HEK293 (cell line): ENCODE data around the gene KRT17.
A peak's percentile ranks its signal among the peaks of the same experiment; 100 is the strongest.

ENCODE experiments used
- CTCF ChIA-PET: fragments of 350-600 bp; formaldehyde crosslinking; extraction: SDS; loops from one replicate; lab custom pipeline; 2021; ENCODE audit warnings: antibody characterized with exemption; lab: Yijun Ruan, JAX
- POLR2A ChIA-PET: fragments of 300-600 bp; formaldehyde crosslinking; extraction: SDS; loops from one replicate; lab custom pipeline; 2020; ENCODE audit warnings: antibody characterized with exemption, inconsistent platforms; lab: Yijun Ruan, JAX
- H3K27ac ChIP-seq: fragments of 200-500 bp; sonication (Bioruptor generic); 2 replicates; pipeline ENCODE4 v1.5.1; 2014; ENCODE audit warnings: low read depth, low read length, control low read depth, inconsistent platforms; ENCODE audit errors: extremely low read depth
- H3K36me3 ChIP-seq, 2 experiments: fragments of 200-500 bp in 1 of 2; sonication (Bioruptor generic) in 1 of 2; 1 replicate in 1 of 2; 2 replicates in 1 of 2; pipeline ENCODE4 v1.5.1; 2014 to 2017; ENCODE audit warnings: inconsistent platforms in 2 of 2, low read length in 2 of 2; ENCODE audit not compliant: control insufficient read depth in 2 of 2, insufficient read depth in 1 of 2
- H3K4me1 ChIP-seq: fragments of 200-500 bp; sonication (Bioruptor generic); 2 replicates; pipeline ENCODE4 v1.5.1; 2014; ENCODE audit warnings: mild to moderate bottlenecking, low read length, inconsistent platforms; ENCODE audit not compliant: control insufficient read depth, insufficient read depth
- H3K4me3 ChIP-seq: 2 replicates; pipeline ENCODE4 v1.5.1; 2011; ENCODE audit warnings: low read depth, mild to moderate bottlenecking, control low read depth, low read length, moderate library complexity
- H3K9me3 ChIP-seq: fragments of 200-500 bp; sonication (Bioruptor generic); 2 replicates; pipeline ENCODE4 v1.5.1; 2014; ENCODE audit warnings: low read depth, low read length, inconsistent platforms; ENCODE audit not compliant: control insufficient read depth, insufficient read depth
- GLIS2 ChIP-seq: fragments of 450-650 bp; formaldehyde crosslinking; IDR thresholded peaks from 2 replicates; pipeline ENCODE4 v1.5.1; 2016; ENCODE audit warnings: missing biosample characterization, missing genetic modification characterization
- HOXA7 ChIP-seq: sonication (generic); formaldehyde crosslinking; IDR thresholded peaks from 2 replicates; pipeline ENCODE4 v1.8.1; 2022; ENCODE audit warnings: missing genetic modification reagents, borderline replicate concordance
- MEIS1 ChIP-seq: sonication (generic); formaldehyde crosslinking; IDR thresholded peaks from 2 replicates; pipeline ENCODE4 v1.8.1; 2022; ENCODE audit warnings: missing genetic modification reagents, mild to moderate bottlenecking, borderline replicate concordance
- PRDM1 ChIP-seq: fragments of 450-650 bp; formaldehyde crosslinking; IDR thresholded peaks from 2 replicates; pipeline ENCODE4; 2016; ENCODE audit warnings: missing biosample characterization, missing genetic modification characterization
- RBAK ChIP-seq: fragments of 450-650 bp; formaldehyde crosslinking; IDR thresholded peaks from 2 replicates; pipeline ENCODE4 v1.5.1; 2016; ENCODE audit warnings: missing biosample characterization, missing genetic modification characterization
- SCRT1 ChIP-seq: fragments of 450-650 bp; formaldehyde crosslinking; IDR thresholded peaks from 2 replicates; pipeline ENCODE4 v1.5.1; 2016; ENCODE audit warnings: missing biosample characterization, missing genetic modification characterization, borderline replicate concordance
- SCRT2 ChIP-seq: fragments of 450-650 bp; formaldehyde crosslinking; IDR thresholded peaks from 2 replicates; pipeline ENCODE4 v1.5.1; 2016; ENCODE audit warnings: missing biosample characterization, missing genetic modification characterization
- SP3 ChIP-seq: fragments of 450-650 bp; formaldehyde crosslinking; IDR thresholded peaks from 2 replicates; pipeline ENCODE4 v1.5.1; 2016; ENCODE audit warnings: missing biosample characterization, missing genetic modification characterization
- SP7 ChIP-seq: fragments of 450-650 bp; formaldehyde crosslinking; IDR thresholded peaks from 2 replicates; pipeline ENCODE4 v1.5.1; 2016; ENCODE audit warnings: missing biosample characterization, missing genetic modification characterization
- WT1 ChIP-seq: fragments of 450-650 bp; formaldehyde crosslinking; IDR thresholded peaks from 2 replicates; pipeline ENCODE4 v1.5.1; 2016; ENCODE audit warnings: missing biosample characterization, missing genetic modification characterization
- YY1 ChIP-seq: fragments of 450-650 bp; formaldehyde crosslinking; IDR thresholded peaks from 2 replicates; pipeline ENCODE4 v1.5.1; 2018; ENCODE audit warnings: missing biosample characterization, missing genetic modification characterization
- YY2 ChIP-seq: fragments of 450-650 bp; formaldehyde crosslinking; IDR thresholded peaks from 2 replicates; pipeline ENCODE4 v1.5.1; 2016; ENCODE audit warnings: missing biosample characterization, missing genetic modification characterization
- ZBTB17 ChIP-seq: fragments of 450-650 bp; formaldehyde crosslinking; IDR thresholded peaks from 2 replicates; pipeline ENCODE4 v1.5.1; 2016; ENCODE audit warnings: missing biosample characterization, missing genetic modification characterization
- ZNF114 ChIP-seq: fragments of 450-650 bp; formaldehyde crosslinking; IDR thresholded peaks from 2 replicates; pipeline ENCODE4 v1.5.0; 2017; ENCODE audit warnings: missing biosample characterization, missing genetic modification characterization
- ZNF335 ChIP-seq: fragments of 450-650 bp; formaldehyde crosslinking; conservative IDR thresholded peaks from 2 replicates; pipeline ENCODE4 v1.5.1; 2016; ENCODE audit warnings: missing biosample characterization, missing genetic modification characterization
- ZNF366 ChIP-seq: fragments of 450-650 bp; formaldehyde crosslinking; conservative IDR thresholded peaks from 2 replicates; pipeline ENCODE4 v1.5.1; 2016; ENCODE audit warnings: missing biosample characterization, missing genetic modification characterization
- ZNF391 ChIP-seq: fragments of 450-650 bp; formaldehyde crosslinking; IDR thresholded peaks from 2 replicates; pipeline ENCODE4 v1.5.1; 2016; ENCODE audit warnings: low read depth, missing biosample characterization, missing genetic modification characterization, borderline replicate concordance
- ZNF600 ChIP-seq: fragments of 450-650 bp; formaldehyde crosslinking; IDR thresholded peaks from 2 replicates; pipeline ENCODE4 v1.5.1; 2016; ENCODE audit warnings: missing biosample characterization, missing genetic modification characterization
- ZNF654 ChIP-seq: fragments of 450-650 bp; formaldehyde crosslinking; IDR thresholded peaks from 2 replicates; pipeline ENCODE4 v1.5.1; 2016; ENCODE audit warnings: low read depth, missing biosample characterization, missing genetic modification characterization
- ZNF792 ChIP-seq: fragments of 450-650 bp; formaldehyde crosslinking; IDR thresholded peaks from 2 replicates; pipeline ENCODE4 v1.5.1; 2016; ENCODE audit warnings: missing biosample characterization, missing genetic modification characterization
- ZNF837 ChIP-seq: fragments of 450-650 bp; formaldehyde crosslinking; IDR thresholded peaks from 2 replicates; pipeline ENCODE4 v1.5.1; 2016; ENCODE audit warnings: missing biosample characterization, missing genetic modification characterization
- ZNF843 ChIP-seq: fragments of 450-650 bp; formaldehyde crosslinking; IDR thresholded peaks from 2 replicates; pipeline ENCODE4 v1.5.1; 2016; ENCODE audit warnings: missing biosample characterization, missing genetic modification characterization
- TF ChIP-seq, protein P1 (sequence below): fragments of 450-650 bp; formaldehyde crosslinking; IDR thresholded peaks from 2 replicates; pipeline ENCODE4 v1.5.1; 2016; ENCODE audit warnings: missing biosample characterization, missing genetic modification characterization
- TF ChIP-seq, protein P2 (sequence below): fragments of 450-650 bp; formaldehyde crosslinking; IDR thresholded peaks from 2 replicates; pipeline ENCODE4 v1.5.1; 2016; ENCODE audit warnings: missing biosample characterization, missing genetic modification characterization
- TF ChIP-seq, protein P3 (sequence below): fragments of 450-650 bp; formaldehyde crosslinking; IDR thresholded peaks from 2 replicates; pipeline ENCODE4 v1.5.1; 2016; ENCODE audit warnings: missing biosample characterization, missing genetic modification characterization
- TF ChIP-seq, protein P4 (sequence below): fragments of 450-650 bp; formaldehyde crosslinking; IDR thresholded peaks from 2 replicates; pipeline ENCODE4 v1.5.1; 2016; ENCODE audit warnings: missing biosample characterization, missing genetic modification characterization

The KRT17 gene

DNA sequence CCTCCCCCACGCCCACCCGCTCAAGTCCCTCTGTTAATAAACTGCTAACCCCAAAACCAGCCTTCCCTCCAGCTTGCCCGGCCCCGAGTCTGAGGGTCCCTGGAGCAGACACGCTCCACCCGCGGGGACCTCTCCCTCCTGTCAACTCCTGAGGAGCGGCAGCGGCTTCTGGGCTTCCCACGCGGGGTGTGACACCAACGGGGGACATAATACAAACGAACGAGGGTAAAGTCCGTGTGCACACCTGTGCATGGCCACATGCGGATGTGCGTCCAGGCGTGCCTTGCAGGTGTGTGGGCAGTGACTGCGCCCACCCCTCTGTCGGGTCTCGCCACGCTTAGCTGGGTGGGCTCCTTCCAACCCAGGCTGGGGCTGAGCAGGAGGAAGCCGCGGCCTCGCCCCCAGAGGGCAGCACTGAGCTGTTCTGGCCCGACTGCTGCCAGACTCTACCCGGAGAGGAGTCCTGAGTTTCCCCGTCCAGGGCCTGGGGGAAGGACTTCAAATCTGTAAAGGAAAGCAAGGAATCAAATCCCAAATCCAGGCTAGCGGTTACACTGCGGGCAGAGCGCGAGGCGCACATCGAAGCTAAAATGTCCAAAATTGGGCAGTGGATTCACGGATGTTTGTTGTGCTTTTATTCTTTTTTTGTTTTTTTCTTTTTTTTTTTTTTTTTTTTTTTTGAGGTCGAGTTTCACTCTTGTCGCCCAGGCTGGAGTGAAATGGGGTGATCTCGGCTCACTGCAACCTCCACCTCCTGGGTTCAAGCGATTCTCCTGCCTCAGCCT, 24.2 kb upstream of the KRT17 start (continued):
- TF ChIP-seq, protein P1, sequence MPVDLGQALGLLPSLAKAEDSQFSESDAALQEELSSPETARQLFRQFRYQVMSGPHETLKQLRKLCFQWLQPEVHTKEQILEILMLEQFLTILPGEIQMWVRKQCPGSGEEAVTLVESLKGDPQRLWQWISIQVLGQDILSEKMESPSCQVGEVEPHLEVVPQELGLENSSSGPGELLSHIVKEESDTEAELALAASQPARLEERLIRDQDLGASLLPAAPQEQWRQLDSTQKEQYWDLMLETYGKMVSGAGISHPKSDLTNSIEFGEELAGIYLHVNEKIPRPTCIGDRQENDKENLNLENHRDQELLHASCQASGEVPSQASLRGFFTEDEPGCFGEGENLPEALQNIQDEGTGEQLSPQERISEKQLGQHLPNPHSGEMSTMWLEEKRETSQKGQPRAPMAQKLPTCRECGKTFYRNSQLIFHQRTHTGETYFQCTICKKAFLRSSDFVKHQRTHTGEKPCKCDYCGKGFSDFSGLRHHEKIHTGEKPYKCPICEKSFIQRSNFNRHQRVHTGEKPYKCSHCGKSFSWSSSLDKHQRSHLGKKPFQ (tag by site-specific recombination), result no peak
- TF ChIP-seq GLIS2 (tag by site-specific recombination) (peak; percentile 73; the same call in 1 of the 2 replicates), ZNF792 (tag by site-specific recombination) (no peak), ZNF366 (tag by site-specific recombination) (peak; percentile 57; the same call in 1 of the 2 replicates), YY1 (tag by site-specific recombination) (no peak), ZNF843 (tag by site-specific recombination) (no peak), SP3 (tag by site-specific recombination) (no peak), MEIS1 (0 out of 2 replicates have a peak, but pooled peaks have one; percentile 28), PRDM1 (tag by site-specific recombination) (no peak), HOXA7 (CRISPR knock-in tag) (no peak), ZNF335 (tag by site-specific recombination) (peak; percentile 69), ZNF114 (tag by site-specific recombination) (no peak)
- TF ChIP-seq, all 188 proteins: peak for 24

DNA sequence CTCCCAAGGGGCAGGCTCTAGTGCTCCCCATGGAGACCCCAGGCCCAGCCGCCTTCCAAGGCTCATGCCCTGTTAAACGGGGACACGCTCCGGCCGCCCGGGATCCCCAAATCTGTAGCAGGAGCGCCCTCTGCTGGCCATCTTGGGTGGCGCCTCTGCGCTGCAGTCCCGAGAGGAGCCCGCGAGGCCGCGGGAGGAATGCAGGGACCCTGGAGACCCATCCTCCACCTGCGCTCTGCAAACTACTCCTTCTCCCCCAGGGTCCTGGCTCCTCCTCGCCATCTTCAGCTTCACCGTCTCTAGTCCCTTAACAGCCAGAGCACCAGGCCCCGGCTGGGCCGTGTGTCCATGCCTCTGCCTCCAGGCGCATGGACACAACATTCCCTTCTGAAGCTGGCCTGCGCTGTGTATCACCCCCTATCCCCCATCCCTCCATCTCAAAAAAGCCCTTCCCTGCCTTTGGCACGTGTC, 23.6 kb upstream of the KRT17 start:
- Histone ChIP-seq H3K4me3 (peak overlapping the region; percentile 42), H3K9me3 (no peaks in the 10 kb centered on the region), H3K27ac (no peak overlapping the region), H3K36me3 (no peaks in the 10 kb centered on the region), H3K4me1 (no peaks in the 10 kb centered on the region)
- POLR2A ChIA-PET, result interaction anchor here (0.8 to 1.3 kb wide), 4 partner anchors 68 to 1000 kb away, joined by 3 to 7 read pairs (median 4); partner anchors contain the start of gene KRT19
- CTCF ChIA-PET, result interaction anchor here (0.6 to 15.7 kb wide), 101 partner anchors 8 to 1429 kb away, joined by 3 to 567 read pairs (median 4); partner anchors contain the start of genes EIF1, KRT15, KRT17 and KRT20
- TF ChIP-seq YY2 (tag by site-specific recombination) (0 out of 2 replicates have a peak, but pooled peaks have one; percentile 31), WT1 (tag by site-specific recombination) (no peak; the same call in 1 of the 2 replicates), RBAK (no peak), SCRT1 (tag by site-specific recombination) (no peak), SP7 (tag by site-specific recombination) (peak; percentile 41), ZNF837 (tag by site-specific recombination) (no peak), SCRT2 (tag by site-specific recombination) (no peak), ZBTB17 (tag by site-specific recombination) (peak; percentile 55; the same call in 1 of the 2 replicates), ZNF600 (tag by site-specific recombination) (no peak), ZNF654 (tag by site-specific recombination) (peak; percentile 96), ZNF391 (tag by site-specific recombination) (0 out of 2 replicates have a peak, but pooled peaks have one; percentile 60)
- TF ChIP-seq, protein P2, sequence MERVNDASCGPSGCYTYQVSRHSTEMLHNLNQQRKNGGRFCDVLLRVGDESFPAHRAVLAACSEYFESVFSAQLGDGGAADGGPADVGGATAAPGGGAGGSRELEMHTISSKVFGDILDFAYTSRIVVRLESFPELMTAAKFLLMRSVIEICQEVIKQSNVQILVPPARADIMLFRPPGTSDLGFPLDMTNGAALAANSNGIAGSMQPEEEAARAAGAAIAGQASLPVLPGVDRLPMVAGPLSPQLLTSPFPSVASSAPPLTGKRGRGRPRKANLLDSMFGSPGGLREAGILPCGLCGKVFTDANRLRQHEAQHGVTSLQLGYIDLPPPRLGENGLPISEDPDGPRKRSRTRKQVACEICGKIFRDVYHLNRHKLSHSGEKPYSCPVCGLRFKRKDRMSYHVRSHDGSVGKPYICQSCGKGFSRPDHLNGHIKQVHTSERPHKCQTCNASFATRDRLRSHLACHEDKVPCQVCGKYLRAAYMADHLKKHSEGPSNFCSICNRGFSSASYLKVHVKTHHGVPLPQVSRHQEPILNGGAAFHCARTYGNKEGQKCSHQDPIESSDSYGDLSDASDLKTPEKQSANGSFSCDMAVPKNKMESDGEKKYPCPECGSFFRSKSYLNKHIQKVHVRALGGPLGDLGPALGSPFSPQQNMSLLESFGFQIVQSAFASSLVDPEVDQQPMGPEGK (tag by site-specific recombination), result peak; percentile 73
- TF ChIP-seq, protein P3, sequence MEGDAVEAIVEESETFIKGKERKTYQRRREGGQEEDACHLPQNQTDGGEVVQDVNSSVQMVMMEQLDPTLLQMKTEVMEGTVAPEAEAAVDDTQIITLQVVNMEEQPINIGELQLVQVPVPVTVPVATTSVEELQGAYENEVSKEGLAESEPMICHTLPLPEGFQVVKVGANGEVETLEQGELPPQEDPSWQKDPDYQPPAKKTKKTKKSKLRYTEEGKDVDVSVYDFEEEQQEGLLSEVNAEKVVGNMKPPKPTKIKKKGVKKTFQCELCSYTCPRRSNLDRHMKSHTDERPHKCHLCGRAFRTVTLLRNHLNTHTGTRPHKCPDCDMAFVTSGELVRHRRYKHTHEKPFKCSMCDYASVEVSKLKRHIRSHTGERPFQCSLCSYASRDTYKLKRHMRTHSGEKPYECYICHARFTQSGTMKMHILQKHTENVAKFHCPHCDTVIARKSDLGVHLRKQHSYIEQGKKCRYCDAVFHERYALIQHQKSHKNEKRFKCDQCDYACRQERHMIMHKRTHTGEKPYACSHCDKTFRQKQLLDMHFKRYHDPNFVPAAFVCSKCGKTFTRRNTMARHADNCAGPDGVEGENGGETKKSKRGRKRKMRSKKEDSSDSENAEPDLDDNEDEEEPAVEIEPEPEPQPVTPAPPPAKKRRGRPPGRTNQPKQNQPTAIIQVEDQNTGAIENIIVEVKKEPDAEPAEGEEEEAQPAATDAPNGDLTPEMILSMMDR (tag by site-specific recombination), result peak; percentile 96
- TF ChIP-seq, protein P4, sequence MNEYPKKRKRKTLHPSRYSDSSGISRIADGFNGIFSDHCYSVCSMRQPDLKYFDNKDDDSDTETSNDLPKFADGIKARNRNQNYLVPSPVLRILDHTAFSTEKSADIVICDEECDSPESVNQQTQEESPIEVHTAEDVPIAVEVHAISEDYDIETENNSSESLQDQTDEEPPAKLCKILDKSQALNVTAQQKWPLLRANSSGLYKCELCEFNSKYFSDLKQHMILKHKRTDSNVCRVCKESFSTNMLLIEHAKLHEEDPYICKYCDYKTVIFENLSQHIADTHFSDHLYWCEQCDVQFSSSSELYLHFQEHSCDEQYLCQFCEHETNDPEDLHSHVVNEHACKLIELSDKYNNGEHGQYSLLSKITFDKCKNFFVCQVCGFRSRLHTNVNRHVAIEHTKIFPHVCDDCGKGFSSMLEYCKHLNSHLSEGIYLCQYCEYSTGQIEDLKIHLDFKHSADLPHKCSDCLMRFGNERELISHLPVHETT (tag by site-specific recombination), result peak; percentile 69; the same call in 1 of the 2 replicates
- TF ChIP-seq, protein P1 (tag by site-specific recombination), result peak; percentile 55
